Measurements from ENCODE around the gene ZNF219. TPM values are rescaled to one million over a fixed set of nuclear protein-coding genes. Genes with fewer than 3 reads are reported as not detected.
"Not testable (repeated sequence)": the region's sequence is repeated elsewhere in the genome, so short reads cannot be mapped to it uniquely, and the experiment has no call there.

Gene ZNF219
- total RNA-seq, 2 experiments from 2014 or later: 5.8 to 5.9 TPM

GRCh38 chr14:21054123-21054767 lies 44.2 kb downstream of the ZNF219 start:
- CTCF ChIA-PET: interaction anchor here (0.8 to 1.5 kb wide), 3 partner anchors 14 to 50 kb away, joined by 3 to 5 read pairs (median 4); no protein-coding TSS in a partner anchor
- ATAC-seq (no peak), DNase-seq (no peak)
- H3K9me3 Mint-ChIP-seq (ENCODE audit: low read depth): no peaks in the 10 kb centered on the region
- H3K27ac Mint-ChIP-seq: no peak overlapping the region
- peaks cover 3% of the 10 kb centered on the region for H3K27me3 Mint-ChIP-seq
- no peak overlapping the region for H3K4me3 Mint-ChIP-seq
- peaks cover 12% of the 10 kb centered on the region for H3K4me1 Mint-ChIP-seq
- H3K36me3 Mint-ChIP-seq: no peaks in the 10 kb centered on the region

GRCh38 chr14:21053184-21054122 lies 45.0 kb downstream of the ZNF219 start:
- Mint-ChIP-seq H3K4me1 (peaks cover 12% of the 10 kb centered on the region), H3K27me3 (peaks cover 5% of the 10 kb centered on the region), H3K9me3 (ENCODE audit: low read depth) (no peaks in the 10 kb centered on the region), H3K27ac (no peak overlapping the region), H3K36me3 (no peaks in the 10 kb centered on the region), H3K4me3 (no peak overlapping the region)
- DNase-seq (no peak), ATAC-seq (no peak)
- CTCF ChIA-PET: interaction anchor here (0.8 to 1.5 kb wide), 3 partner anchors 15 to 50 kb away, joined by 3 to 5 read pairs (median 4); no protein-coding TSS in a partner anchor

- Mint-ChIP-seq H3K4me1 (peaks cover 7% of the 10 kb centered on the region), H3K4me3 (no peak overlapping the region), H3K27me3 (peaks cover 17% of the 10 kb centered on the region), H3K36me3 (no peaks in the 10 kb centered on the region), H3K9me3 (ENCODE audit: low read depth) (no peaks in the 10 kb centered on the region), H3K27ac (no peak overlapping the region)
- DNase-seq: no peak
- CTCF ChIA-PET: interaction anchor here (1.4 to 1.7 kb wide), 2 partner anchors 36 to 42 kb away, joined by 3 to 4 read pairs; no protein-coding TSS in a partner anchor
- ATAC-seq: no peak
Observed at GRCh38 chr14:21050597-21050996, 47.9 kb downstream of the ZNF219 start.

- peaks cover 29% of the 10 kb centered on the region for H3K27me3 Mint-ChIP-seq
- CTCF ChIA-PET: interaction anchor here (4.3 kb wide), 1 partner anchor 19 kb away, joined by 16 read pairs; no protein-coding TSS in a partner anchor
- peaks cover 7% of the 10 kb centered on the region for H3K4me1 Mint-ChIP-seq
- H3K4me3 Mint-ChIP-seq: no peak overlapping the region
- H3K36me3 Mint-ChIP-seq: no peaks in the 10 kb centered on the region
- H3K27ac Mint-ChIP-seq: no peak overlapping the region
- no peak for DNase-seq
- ATAC-seq: no peak
- H3K9me3 Mint-ChIP-seq (ENCODE audit: low read depth): no peaks in the 10 kb centered on the region
Observed at GRCh38 chr14:21049271-21049673, 49.2 kb downstream of the ZNF219 start.

GRCh38 chr14:21048638-21049037 lies 49.8 kb downstream of the ZNF219 start:
- Mint-ChIP-seq H3K27ac (no peak overlapping the region), H3K36me3 (no peaks in the 10 kb centered on the region), H3K9me3 (ENCODE audit: low read depth) (no peaks in the 10 kb centered on the region), H3K27me3 (peaks cover 29% of the 10 kb centered on the region), H3K4me1 (peaks cover 2% of the 10 kb centered on the region), H3K4me3 (no peak overlapping the region)
- DNase-seq (no peak), ATAC-seq (no peak)
- CTCF ChIA-PET: interaction anchor here (1.1 to 4.3 kb wide), 5 partner anchors 8 to 56 kb away, joined by 3 to 21 read pairs (median 6); no protein-coding TSS in a partner anchor

- DNase-seq (no peak), ATAC-seq (no peak)
- CTCF ChIA-PET: interaction anchor here (1.1 to 4.3 kb wide), 7 partner anchors 9 to 76 kb away, joined by 3 to 21 read pairs (median 6); no protein-coding TSS in a partner anchor
- H3K9me3 Mint-ChIP-seq (ENCODE audit: low read depth): no peaks in the 10 kb centered on the region
- H3K27ac Mint-ChIP-seq: no peak overlapping the region
- no peak overlapping the region for H3K4me3 Mint-ChIP-seq
- peaks cover 2% of the 10 kb centered on the region for H3K4me1 Mint-ChIP-seq
- peaks cover 36% of the 10 kb centered on the region for H3K27me3 Mint-ChIP-seq
- no peaks in the 10 kb centered on the region for H3K36me3 Mint-ChIP-seq
Observed at GRCh38 chr14:21047378-21047781, 51.1 kb downstream of the ZNF219 start.

- no peak overlapping the region for H3K27ac Mint-ChIP-seq
- ATAC-seq (no peak), DNase-seq (no peak)
- peaks cover 36% of the 10 kb centered on the region for H3K27me3 Mint-ChIP-seq
- no peaks in the 10 kb centered on the region for H3K36me3 Mint-ChIP-seq
- no peaks in the 10 kb centered on the region for H3K9me3 Mint-ChIP-seq (ENCODE audit: low read depth)
- H3K4me3 Mint-ChIP-seq: no peak overlapping the region
- H3K4me1 Mint-ChIP-seq: no peaks in the 10 kb centered on the region
- CTCF ChIA-PET: interaction anchor here (1.3 to 1.9 kb wide), 5 partner anchors 18 to 73 kb away, joined by 3 to 6 read pairs (median 5); no protein-coding TSS in a partner anchor
Observed at GRCh38 chr14:21043974-21044618, 54.4 kb downstream of the ZNF219 start.

GRCh38 chr14:21043387-21043973 lies 55.0 kb downstream of the ZNF219 start:
- H3K27me3 Mint-ChIP-seq: peaks cover 34% of the 10 kb centered on the region
- H3K9me3 Mint-ChIP-seq (ENCODE audit: low read depth): no peaks in the 10 kb centered on the region
- ATAC-seq: no peak
- H3K4me1 Mint-ChIP-seq: no peaks in the 10 kb centered on the region
- H3K27ac Mint-ChIP-seq: no peak overlapping the region
- no peaks in the 10 kb centered on the region for H3K36me3 Mint-ChIP-seq
- DNase-seq: no peak
- CTCF ChIA-PET: interaction anchor here (1.3 to 1.9 kb wide), 5 partner anchors 18 to 73 kb away, joined by 3 to 6 read pairs (median 5); no protein-coding TSS in a partner anchor
- H3K4me3 Mint-ChIP-seq: no peak overlapping the region

GRCh38 chr14:21042918-21043317 lies 55.5 kb downstream of the ZNF219 start:
- Mint-ChIP-seq H3K36me3 (no peaks in the 10 kb centered on the region), H3K4me3 (no peak overlapping the region), H3K27ac (no peak overlapping the region), H3K4me1 (no peaks in the 10 kb centered on the region), H3K9me3 (ENCODE audit: low read depth) (no peaks in the 10 kb centered on the region), H3K27me3 (peaks cover 33% of the 10 kb centered on the region)
- CTCF ChIA-PET: interaction anchor here (1.4 to 1.9 kb wide), 3 partner anchors 28 to 72 kb away, joined by 4 to 6 read pairs (median 5); no protein-coding TSS in a partner anchor
- DNase-seq (no peak), ATAC-seq (no peak)

- peaks cover 30% of the 10 kb centered on the region for H3K27me3 Mint-ChIP-seq
- no peak within 1 kb of the TSS for H3K4me3 Mint-ChIP-seq
- CTCF ChIA-PET: interaction anchor here (1.2 to 4.0 kb wide), 2 partner anchors 28 to 71 kb away, joined by 4 to 96 read pairs; no protein-coding TSS in a partner anchor
- H3K4me1 Mint-ChIP-seq: no peaks in the 10 kb centered on the region
- no peaks in the 10 kb centered on the region for H3K36me3 Mint-ChIP-seq
- no peak for DNase-seq
- H3K9me3 Mint-ChIP-seq (ENCODE audit: low read depth): no peaks in the 10 kb centered on the region
- no peak for ATAC-seq
- no peak within 1 kb of the TSS for H3K27ac Mint-ChIP-seq
Observed at GRCh38 chr14:21041676-21042433, 56.6 kb downstream of the ZNF219 start, which contains the start of gene RNASE7. RNASE7 (plus strand) TSS chr14:21042362; CDS start chr14:21042993, 631 bp downstream.

- H3K9me3 Mint-ChIP-seq (ENCODE audit: low read depth); H3K36me3 Mint-ChIP-seq; H3K4me3 Mint-ChIP-seq; H3K27ac Mint-ChIP-seq; DNase-seq; H3K4me1 Mint-ChIP-seq; ATAC-seq: not testable (repeated sequence)
- H3K27me3 Mint-ChIP-seq: peaks cover 30% of the 10 kb centered on the region
- CTCF ChIA-PET: interaction anchor here (1.2 to 4.0 kb wide), 5 partner anchors 19 to 344 kb away, joined by 4 to 96 read pairs (median 6); no protein-coding TSS in a partner anchor
Observed at GRCh38 chr14:21040941-21041340, 57.5 kb downstream of the ZNF219 start.
